C1 segment of cervical spinal cord (tissue), 14 donors: Measurements from ENCODE around the gene SEPTIN5.
A peak's percentile ranks its signal among the peaks of the same experiment; 100 is the strongest.
"Not testable (repeated sequence)": the region's sequence is repeated elsewhere in the genome, so short reads cannot be mapped to it uniquely, and the experiment has no call there.

ENCODE experiments used
- DNase-seq, 14 donors: peaks; one replicate each; lab custom pipeline; 2025; lab: John Stamatoyannopoulos, UW

Gene SEPTIN5

GRCh38 chr22:19714312-19715187 lies at the start of gene SEPTIN5:
Gene SEPTIN5, plus strand, starts transcription at chr22:19714503. Its CDS starts 86 bp downstream, at chr22:19714589.
- peak in 1 of 14 donors; percentile 48 for DNase-seq

GRCh38 chr22:19664951-19665783 lies 49.1 kb upstream of the SEPTIN5 start:
- DNase-seq: no peak

- no peak for DNase-seq
Observed at GRCh38 chr22:19665784-19666672, 48.3 kb upstream of the SEPTIN5 start.

GRCh38 chr22:19666673-19667593 lies 47.4 kb upstream of the SEPTIN5 start:
- DNase-seq: no peak

- DNase-seq: no peak
Observed at GRCh38 chr22:19667872-19668740, 46.2 kb upstream of the SEPTIN5 start.

- no peak for DNase-seq
Observed at GRCh38 chr22:19668748-19669147, 45.6 kb upstream of the SEPTIN5 start.

- no peak for DNase-seq
Observed at GRCh38 chr22:19669570-19669969, 44.7 kb upstream of the SEPTIN5 start.

- no peak for DNase-seq
Observed at GRCh38 chr22:19671316-19671715, 43.0 kb upstream of the SEPTIN5 start.

GRCh38 chr22:19672054-19672776 lies 42.1 kb upstream of the SEPTIN5 start:
- DNase-seq: no peak

- no peak for DNase-seq
Observed at GRCh38 chr22:19673660-19674059, 40.6 kb upstream of the SEPTIN5 start.

GRCh38 chr22:19674129-19674928 lies 40.0 kb upstream of the SEPTIN5 start:
- no peak for DNase-seq

- no peak for DNase-seq
Observed at GRCh38 chr22:19674929-19675253, 39.4 kb upstream of the SEPTIN5 start.

- no peak for DNase-seq
Observed at GRCh38 chr22:19675428-19675827, 38.9 kb upstream of the SEPTIN5 start.

- DNase-seq: not testable (repeated sequence)
Observed at GRCh38 chr22:19676437-19676836, 37.9 kb upstream of the SEPTIN5 start.

GRCh38 chr22:19678949-19679521 lies 35.3 kb upstream of the SEPTIN5 start:
- DNase-seq: no peak

- DNase-seq: peak in 3 of 14 donors; percentile 1 to 12 (median 7)
Observed at GRCh38 chr22:19679522-19680101, 34.7 kb upstream of the SEPTIN5 start.

GRCh38 chr22:19680287-19680881 lies 33.9 kb upstream of the SEPTIN5 start:
- no peak for DNase-seq
